Fibroblast of the conjunctiva (primary cell): ENCODE measurements around the gene RGS4.

Source experiments
- DNase-seq: peaks from one replicate; pipeline ENCODE4 v3.0.0-alpha.2; 2010; ENCODE audit warnings: low read depth

The RGS4 gene

GRCh38 chr1:163069142-163069541 is at the start of gene RGS4:
TSS of gene RGS4 (plus strand) at chr1:163069361. CDS start at chr1:163069485, 124 bp downstream.
- peak; percentile 96 for DNase-seq

GRCh38 chr1:163022129-163022528 is 47.0 kb upstream of the RGS4 start:
- no peak for DNase-seq

- DNase-seq: no peak
Measured at GRCh38 chr1:163027610-163028009, 41.6 kb upstream of the RGS4 start.

- DNase-seq: no peak
Measured at GRCh38 chr1:163029901-163030300, 39.3 kb upstream of the RGS4 start.

GRCh38 chr1:163035446-163036249 is 33.5 kb upstream of the RGS4 start:
- DNase-seq: no peak

DNA sequence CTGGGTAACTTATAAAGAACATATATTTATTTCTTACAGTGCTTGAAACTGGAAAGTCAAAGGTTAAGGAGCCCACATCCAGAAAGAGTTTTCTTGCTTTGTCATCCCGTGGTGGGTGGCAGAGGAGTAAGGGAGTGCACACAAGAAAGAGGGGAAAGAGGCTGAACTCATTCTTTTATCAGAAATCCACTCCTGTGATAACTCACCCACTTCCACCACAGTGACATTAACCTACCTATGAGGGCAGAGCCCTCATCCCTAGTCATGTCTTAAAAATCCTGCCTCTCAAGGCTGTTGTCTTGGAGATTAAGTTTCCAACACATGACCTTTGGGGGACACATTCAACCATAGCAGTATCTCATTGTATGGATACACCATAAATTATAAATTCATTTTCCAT is 32.5 kb upstream of the RGS4 start:
- DNase-seq: no peak

DNA sequence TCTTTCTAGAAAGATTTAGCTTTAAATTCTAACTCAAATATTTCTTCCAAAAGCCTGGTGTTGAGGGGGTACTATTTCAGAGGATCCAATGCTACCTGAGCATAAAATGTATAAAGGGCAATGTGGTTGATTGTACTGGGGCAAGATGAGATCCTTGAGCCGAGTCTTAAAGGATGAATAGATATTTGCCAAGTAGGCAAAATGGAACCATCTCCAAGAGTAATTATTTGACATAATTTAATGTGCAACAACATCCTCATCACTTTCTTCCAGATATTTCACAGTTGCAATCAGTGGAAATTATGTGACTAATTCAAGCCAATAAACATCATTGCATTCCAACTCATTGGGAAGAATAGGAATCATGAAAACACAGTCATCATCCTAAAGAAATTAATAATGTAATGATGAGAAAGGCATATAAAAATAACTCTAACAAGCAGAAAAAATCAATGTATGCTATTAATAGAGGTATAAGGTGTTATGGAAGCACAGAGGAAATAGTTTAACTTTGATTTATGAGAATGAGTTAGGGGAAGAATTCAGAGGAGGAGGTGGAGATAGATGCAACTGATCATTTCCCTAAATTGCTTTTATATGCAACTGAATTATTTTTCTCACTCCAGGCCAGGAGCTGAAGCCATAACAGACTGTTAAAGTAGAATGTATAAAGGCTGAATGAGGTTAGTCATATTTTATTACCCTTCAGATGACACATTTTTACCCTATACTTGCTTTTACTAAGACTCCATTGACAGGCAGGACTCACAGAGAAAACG is 30.0 kb upstream of the RGS4 start:
- no peak for DNase-seq

- DNase-seq: no peak
Measured at GRCh38 chr1:163039707-163040093, 29.5 kb upstream of the RGS4 start.

GRCh38 chr1:163046071-163046470 is 23.1 kb upstream of the RGS4 start:
- no peak for DNase-seq

GRCh38 chr1:163047951-163048659 is 21.1 kb upstream of the RGS4 start:
- no peak for DNase-seq

DNA sequence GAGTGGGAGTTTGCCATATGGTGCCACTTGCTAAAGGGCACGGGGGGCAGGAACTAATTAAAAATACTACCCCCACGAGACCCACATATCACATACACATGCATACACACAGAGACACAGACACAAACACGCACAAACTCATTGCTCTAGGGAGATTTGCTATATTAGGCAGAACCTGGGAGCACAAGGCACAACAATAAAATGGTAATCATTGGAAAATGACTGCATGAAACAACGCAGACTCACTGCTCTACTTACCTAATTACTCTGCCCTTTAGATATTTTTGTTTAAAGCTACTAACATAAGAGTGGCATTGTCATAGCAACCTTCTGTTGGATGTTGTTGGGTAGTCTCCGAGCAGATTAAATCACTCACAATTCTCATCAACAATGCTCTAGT is 20.3 kb upstream of the RGS4 start:
- DNase-seq: no peak

GRCh38 chr1:163049296-163049695 is 19.9 kb upstream of the RGS4 start:
- no peak for DNase-seq

GRCh38 chr1:163050496-163050895 is 18.7 kb upstream of the RGS4 start:
- no peak for DNase-seq

DNA sequence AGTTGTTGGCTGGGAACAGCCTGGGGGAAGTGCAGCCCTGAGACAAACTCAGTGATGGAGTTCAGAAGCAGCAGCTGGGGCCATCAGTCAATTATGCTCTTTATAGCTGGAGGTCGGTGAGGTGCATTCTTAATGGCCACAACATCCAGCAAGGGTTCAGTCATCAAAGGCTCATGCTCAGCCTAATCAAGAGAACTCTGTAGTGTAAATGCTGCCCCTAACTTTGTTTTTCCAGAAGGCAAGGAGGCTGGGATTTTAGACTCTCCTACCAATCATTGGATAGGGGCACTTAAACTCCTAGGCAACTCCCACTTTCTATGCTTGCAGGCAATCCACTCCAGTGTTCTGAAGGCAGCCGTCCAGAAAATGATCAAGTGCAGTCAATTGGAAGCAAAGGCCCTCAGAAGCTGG is 15.0 kb upstream of the RGS4 start:
- DNase-seq: no peak

GRCh38 chr1:163055005-163055404 is 14.2 kb upstream of the RGS4 start:
- DNase-seq: no peak

DNA sequence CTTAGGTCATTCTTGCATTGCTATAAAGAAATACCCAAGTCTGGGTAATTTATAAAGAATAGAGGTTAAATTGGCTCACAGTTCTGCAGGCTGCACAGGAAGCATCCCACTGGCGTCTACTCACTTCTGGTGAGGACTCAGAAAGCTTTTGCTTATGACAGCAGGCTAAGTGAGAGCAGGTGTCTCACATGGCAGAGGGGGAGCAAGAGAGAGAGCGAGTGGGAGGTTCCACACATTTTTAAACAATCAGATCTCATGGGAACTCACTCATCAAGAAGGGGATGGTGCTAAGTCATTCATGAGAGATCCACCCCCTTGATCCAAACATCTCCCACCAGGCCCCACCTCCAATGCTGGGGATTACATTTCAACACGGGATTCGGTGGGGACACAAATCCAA is 13.6 kb upstream of the RGS4 start:
- DNase-seq: no peak

DNA sequence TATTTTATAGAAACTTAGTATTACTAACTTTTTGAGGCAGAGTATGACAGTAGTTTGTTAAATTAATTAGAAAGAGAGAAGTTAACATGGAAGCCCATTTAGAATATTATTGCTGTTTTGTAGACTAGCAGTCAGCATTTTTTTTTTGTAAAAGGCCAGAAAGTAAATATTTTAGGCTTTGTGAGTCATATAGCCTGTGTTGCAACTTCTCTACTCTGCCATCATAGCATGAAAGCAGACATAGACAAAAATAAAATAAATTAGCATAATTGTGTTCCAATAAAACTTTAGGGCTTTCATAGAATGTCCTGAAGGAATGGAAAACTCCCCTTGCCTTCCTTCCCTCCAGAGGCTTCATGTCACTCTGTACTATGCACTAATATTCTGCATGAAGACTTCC is 12.3 kb upstream of the RGS4 start:
- no peak for DNase-seq

DNA sequence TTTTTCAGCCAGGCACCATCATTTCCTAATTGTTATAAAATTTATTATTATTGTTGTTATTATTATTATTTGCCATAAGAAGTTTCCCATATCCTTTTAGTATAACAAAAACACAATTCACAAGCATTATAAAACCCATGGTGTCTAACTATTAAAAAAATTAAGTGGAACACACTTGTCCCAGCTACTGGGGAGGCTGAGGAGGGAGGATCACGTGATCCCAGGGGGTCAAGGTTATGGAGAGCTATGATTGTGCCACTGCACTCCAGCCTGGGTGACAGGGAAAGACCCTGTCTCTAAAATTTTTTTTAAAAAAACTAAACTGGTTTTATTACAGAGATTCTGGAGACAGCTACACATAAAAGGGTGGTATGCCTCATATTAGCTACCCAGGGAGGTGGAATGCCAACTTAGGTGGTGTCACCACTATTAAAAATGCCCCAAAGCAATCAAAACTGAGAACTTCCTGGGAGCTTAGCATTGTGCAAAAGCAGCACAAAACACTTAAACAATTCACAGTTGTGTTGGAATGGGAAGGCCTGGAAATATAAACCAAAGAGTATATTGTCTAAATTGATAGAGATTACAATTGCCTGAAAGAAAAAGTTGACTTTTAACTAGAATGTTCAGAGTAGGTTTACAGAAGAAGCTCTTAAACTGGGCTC is 8.7 kb upstream of the RGS4 start:
- DNase-seq: no peak

DNA sequence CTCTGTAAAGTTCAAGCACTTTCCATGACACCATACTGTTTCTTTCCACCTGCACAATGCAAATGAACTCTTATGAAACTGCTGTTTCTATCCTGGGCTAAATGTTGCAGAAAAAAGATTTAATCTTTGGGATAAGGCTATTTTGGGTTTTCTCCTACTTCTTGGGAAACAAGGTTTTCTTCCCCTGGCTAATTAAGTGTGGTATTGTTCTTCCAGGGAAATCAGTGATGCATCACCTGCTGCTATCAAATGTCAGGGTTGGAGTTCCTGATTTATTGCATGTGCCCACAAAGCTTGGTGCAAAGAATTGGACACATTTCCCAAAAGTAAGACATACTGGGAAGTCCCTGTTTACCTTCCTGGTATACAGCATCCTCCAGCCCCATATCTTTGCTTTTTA is 6.0 kb upstream of the RGS4 start:
- no peak for DNase-seq

GRCh38 chr1:163063610-163064009 is 5.6 kb upstream of the RGS4 start:
- no peak for DNase-seq

- no peak for DNase-seq
Measured at GRCh38 chr1:163066168-163066567, 3.0 kb upstream of the RGS4 start.

- DNase-seq: no peak
Measured at GRCh38 chr1:163066686-163067085, 2.5 kb upstream of the RGS4 start.
